HTR-8/SVneo (cell line): ENCODE measurements around the gene NUMB.

Source experiments
- DNase-seq: peaks from one replicate; pipeline ENCODE4 v3.0.0; 2011; ENCODE audit warnings: low spot score, mixed read lengths; ENCODE audit not compliant: insufficient read length
- FAIRE-seq: peaks from 2 replicates; lab custom pipeline; 2011; peaks lifted over from hg19 to GRCh38; lab: Jason Lieb, UNC

The NUMB gene

GRCh38 chr14:73238424-73238852 is 219.9 kb downstream of the NUMB start:
- peak; percentile 94 for DNase-seq
- no peak for FAIRE-seq

GRCh38 chr14:73237786-73238423 is 220.4 kb downstream of the NUMB start:
- FAIRE-seq (no peak), DNase-seq (no peak)

- FAIRE-seq: peak; percentile 92
Observed at GRCh38 chr14:73237219-73237785, 221.0 kb downstream of the NUMB start, which contains the start of gene PAPLN. Gene PAPLN, plus strand, starts transcription at chr14:73237506. Its CDS starts 2,273 bp downstream, at chr14:73239779.

GRCh38 chr14:73236752-73237218 is 221.6 kb downstream of the NUMB start:
- DNase-seq (no peak), FAIRE-seq (peak; percentile 16)

More at GRCh38 chr14:73237219-73237785, 221.0 kb downstream of the NUMB start, which contains the start of gene PAPLN:
- DNase-seq: no peak

GRCh38 chr14:73236157-73236556 is 222.2 kb downstream of the NUMB start:
- DNase-seq (no peak), FAIRE-seq (no peak)

- no peak for FAIRE-seq
- no peak for DNase-seq
Observed at GRCh38 chr14:73235531-73236155, 222.7 kb downstream of the NUMB start.

GRCh38 chr14:73234586-73235394 is 223.6 kb downstream of the NUMB start:
- FAIRE-seq (peak; percentile 13), DNase-seq (no peak)

- DNase-seq: no peak
- FAIRE-seq: no peak
Observed at GRCh38 chr14:73234029-73234428, 224.3 kb downstream of the NUMB start.

- FAIRE-seq (no peak), DNase-seq (no peak)
Observed at GRCh38 chr14:73233564-73233963, 224.8 kb downstream of the NUMB start.

GRCh38 chr14:73232984-73233383 is 225.4 kb downstream of the NUMB start:
- DNase-seq (no peak), FAIRE-seq (no peak)

- peak; percentile 73 for DNase-seq
- peak; percentile 68 for FAIRE-seq
Observed at GRCh38 chr14:73231981-73232851, 226.1 kb downstream of the NUMB start.

- DNase-seq: no peak
- FAIRE-seq: no peak
Observed at GRCh38 chr14:73230051-73230450, 228.3 kb downstream of the NUMB start.

- DNase-seq (peak; percentile 97), FAIRE-seq (peak; percentile 96)
Observed at GRCh38 chr14:73227812-73228781, 230.2 kb downstream of the NUMB start.

GRCh38 chr14:73225496-73225895 is 232.8 kb downstream of the NUMB start:
- no peak for FAIRE-seq
- no peak for DNase-seq
